Effector memory CD4-positive, alpha-beta T cell (primary cell): Measurements from ENCODE around the gene FXYD6.

Source experiments
- DNase-seq, 3 donors: peaks; one replicate each; pipeline ENCODE4 v3.0.0-alpha.2; 2020
- H3K27ac ChIP-seq: 2 replicates; pipeline ENCODE4 v1.7.0; 2013; ENCODE audit warnings: mild to moderate bottlenecking, low read length, moderate library complexity; ENCODE audit not compliant: insufficient read depth, poor library complexity, severe bottlenecking
- H3K27me3 ChIP-seq: replicated peaks from 2 replicates; pipeline ENCODE4 v1.7.0; 2013; ENCODE audit warnings: mild to moderate bottlenecking, low read length; ENCODE audit not compliant: insufficient read depth, control insufficient read depth, poor library complexity, severe bottlenecking
- H3K36me3 ChIP-seq: 2 replicates; pipeline ENCODE4 v1.7.0; 2013; ENCODE audit warnings: mild to moderate bottlenecking, low read length, moderate library complexity; ENCODE audit not compliant: control insufficient read depth, insufficient read depth
- H3K4me1 ChIP-seq: 2 replicates; pipeline ENCODE4 v1.7.0; 2013; ENCODE audit warnings: low read length, mild to moderate bottlenecking; ENCODE audit not compliant: control insufficient read depth, insufficient read depth, poor library complexity, severe bottlenecking
- H3K4me3 ChIP-seq: 2 replicates; pipeline ENCODE4 v1.7.0; 2013; ENCODE audit warnings: low read length, low read depth, mild to moderate bottlenecking; ENCODE audit not compliant: insufficient read depth, poor library complexity, severe bottlenecking
- H3K9me3 ChIP-seq: 2 replicates; pipeline ENCODE4 v1.7.0; 2013; ENCODE audit warnings: mild to moderate bottlenecking, low read length, moderate library complexity; ENCODE audit not compliant: control insufficient read depth

Gene FXYD6

DNA sequence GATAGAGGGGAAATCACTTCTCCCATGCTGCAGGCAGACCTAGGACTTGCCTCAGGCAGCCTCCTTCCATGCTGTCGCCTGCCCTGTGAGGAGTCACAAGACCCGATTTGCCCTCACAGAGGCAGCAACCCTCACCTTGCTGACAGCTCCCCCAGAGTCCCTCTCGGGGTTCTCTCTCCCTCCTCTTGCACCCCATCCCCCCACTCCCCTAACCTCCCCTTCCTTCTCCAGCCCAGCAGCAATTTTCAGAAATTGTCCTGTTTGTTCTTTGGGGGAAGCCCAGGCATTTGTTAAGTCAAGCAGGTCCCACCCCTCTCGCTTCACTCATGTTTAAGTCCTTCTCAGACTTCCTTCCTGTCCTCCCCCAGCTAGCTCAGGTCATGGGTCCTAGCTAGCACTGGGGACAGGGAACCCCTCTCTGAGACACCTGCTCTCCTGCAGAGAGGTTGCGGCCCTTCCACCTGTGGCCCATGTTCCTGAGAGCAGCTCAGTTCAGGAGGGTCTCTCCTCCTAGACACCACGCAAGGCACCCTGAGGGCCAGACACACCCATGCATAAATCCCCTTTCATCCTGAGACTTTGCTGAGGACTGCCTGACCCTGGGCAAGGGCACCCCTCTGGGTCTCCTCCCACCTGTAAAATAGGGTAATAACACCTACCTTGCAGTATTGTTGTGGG is 45.6 kb downstream of the FXYD6 start:
- no peak for DNase-seq
- H3K9me3 ChIP-seq = no peaks in the 10 kb centered on the region
- peaks cover 21% of the 10 kb centered on the region for H3K4me1 ChIP-seq

DNA sequence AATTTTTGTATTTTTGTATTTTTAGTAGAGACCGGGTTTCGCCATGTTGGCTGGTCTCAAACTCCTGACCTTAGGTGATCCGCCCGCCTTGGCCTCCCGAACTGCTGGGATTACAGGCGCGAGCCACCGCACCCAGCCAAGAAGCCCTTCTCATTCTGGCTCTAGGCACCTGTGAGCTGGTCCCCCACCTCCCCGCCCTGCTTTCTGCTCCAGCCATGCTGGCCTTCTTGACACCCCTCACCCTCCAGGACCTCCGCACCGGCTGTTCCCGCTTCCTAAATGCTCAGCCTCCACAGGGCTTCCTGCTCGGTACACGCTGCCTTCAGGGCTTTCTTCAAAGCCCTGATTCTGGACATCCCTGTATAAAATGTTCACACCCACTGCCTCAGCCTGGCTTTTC is 46.4 kb downstream of the FXYD6 start:
- H3K36me3 ChIP-seq = no peaks in the 10 kb centered on the region
- H3K4me3 ChIP-seq = no peak overlapping the region
- DNase-seq = no peak
- H3K4me1 ChIP-seq = peaks cover 21% of the 10 kb centered on the region
- no peaks in the 10 kb centered on the region for H3K27me3 ChIP-seq
- no peaks in the 10 kb centered on the region for H3K9me3 ChIP-seq
- no peak overlapping the region for H3K27ac ChIP-seq

More for the DNA sequence above, 45.6 kb downstream of the FXYD6 start:
- Histone ChIP-seq H3K36me3 (no peaks in the 10 kb centered on the region), H3K27me3 (no peaks in the 10 kb centered on the region), H3K4me3 (no peak overlapping the region), H3K27ac (no peak overlapping the region)

DNA sequence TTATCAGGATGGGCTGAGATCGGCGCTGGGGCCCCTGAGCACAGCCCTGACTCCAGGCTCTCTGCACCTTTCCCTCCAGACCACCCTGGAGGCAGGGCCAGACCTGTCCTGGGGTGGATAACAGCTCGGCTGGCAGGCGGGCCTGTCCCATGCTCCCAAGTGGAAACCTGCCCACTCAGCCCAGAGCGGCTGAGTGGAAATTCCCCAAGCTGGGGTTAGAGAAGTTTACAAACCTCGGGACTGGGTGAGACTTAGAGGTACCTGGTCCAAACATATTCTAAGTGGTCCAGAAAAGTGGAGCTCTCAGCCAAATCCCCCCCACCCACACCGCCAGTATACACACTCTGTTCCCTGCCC is 47.1 kb downstream of the FXYD6 start:
- no peaks in the 10 kb centered on the region for H3K9me3 ChIP-seq
- no peak overlapping the region for H3K4me3 ChIP-seq
- peaks cover 21% of the 10 kb centered on the region for H3K4me1 ChIP-seq
- DNase-seq = no peak
- H3K27ac ChIP-seq = no peak overlapping the region
- H3K36me3 ChIP-seq = no peaks in the 10 kb centered on the region
- H3K27me3 ChIP-seq = no peaks in the 10 kb centered on the region

DNA sequence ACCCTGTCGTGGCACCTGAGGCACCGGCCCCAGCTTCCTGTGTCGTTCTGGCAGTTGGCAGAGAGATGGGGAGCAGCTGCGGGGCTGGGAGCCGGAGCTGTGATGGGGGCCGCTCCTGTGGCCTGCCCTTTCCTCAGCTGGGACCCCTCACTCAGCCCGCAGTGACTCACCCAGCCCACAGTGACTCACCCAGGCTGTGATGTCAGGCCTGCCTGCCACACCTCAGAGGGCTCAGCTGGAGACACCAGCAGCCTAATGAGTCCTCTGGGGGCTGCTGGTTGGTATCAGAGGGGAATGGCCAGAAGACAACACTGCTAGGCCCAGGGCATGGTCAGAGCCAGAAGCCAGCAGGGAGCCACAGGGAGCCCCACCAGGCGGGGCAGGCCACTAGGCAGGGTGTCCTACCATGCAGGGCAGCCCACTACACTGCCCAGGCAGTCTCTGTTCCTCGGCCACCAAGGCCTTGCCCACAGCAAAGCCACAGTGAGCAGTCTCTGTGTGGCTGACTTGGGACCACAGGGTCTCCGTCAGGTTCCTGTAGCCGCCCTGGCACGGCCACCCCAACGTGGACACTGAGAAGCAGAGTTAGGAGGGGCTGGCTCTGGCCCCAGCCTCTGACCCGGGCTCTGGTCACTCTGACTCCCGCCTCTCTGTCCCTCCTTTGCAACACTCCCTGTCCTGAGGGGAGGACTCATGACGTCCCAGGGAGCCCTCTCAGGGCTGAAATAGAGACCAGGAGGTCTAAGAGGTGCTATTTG is 47.7 kb downstream of the FXYD6 start:
- Histone ChIP-seq H3K4me3 (no peak overlapping the region), H3K27me3 (no peaks in the 10 kb centered on the region), H3K27ac (peak overlapping the region; percentile 40), H3K9me3 (no peaks in the 10 kb centered on the region), H3K36me3 (no peaks in the 10 kb centered on the region), H3K4me1 (peaks cover 26% of the 10 kb centered on the region)
- peak; percentile 57 to 79 (median 76) for DNase-seq

DNA sequence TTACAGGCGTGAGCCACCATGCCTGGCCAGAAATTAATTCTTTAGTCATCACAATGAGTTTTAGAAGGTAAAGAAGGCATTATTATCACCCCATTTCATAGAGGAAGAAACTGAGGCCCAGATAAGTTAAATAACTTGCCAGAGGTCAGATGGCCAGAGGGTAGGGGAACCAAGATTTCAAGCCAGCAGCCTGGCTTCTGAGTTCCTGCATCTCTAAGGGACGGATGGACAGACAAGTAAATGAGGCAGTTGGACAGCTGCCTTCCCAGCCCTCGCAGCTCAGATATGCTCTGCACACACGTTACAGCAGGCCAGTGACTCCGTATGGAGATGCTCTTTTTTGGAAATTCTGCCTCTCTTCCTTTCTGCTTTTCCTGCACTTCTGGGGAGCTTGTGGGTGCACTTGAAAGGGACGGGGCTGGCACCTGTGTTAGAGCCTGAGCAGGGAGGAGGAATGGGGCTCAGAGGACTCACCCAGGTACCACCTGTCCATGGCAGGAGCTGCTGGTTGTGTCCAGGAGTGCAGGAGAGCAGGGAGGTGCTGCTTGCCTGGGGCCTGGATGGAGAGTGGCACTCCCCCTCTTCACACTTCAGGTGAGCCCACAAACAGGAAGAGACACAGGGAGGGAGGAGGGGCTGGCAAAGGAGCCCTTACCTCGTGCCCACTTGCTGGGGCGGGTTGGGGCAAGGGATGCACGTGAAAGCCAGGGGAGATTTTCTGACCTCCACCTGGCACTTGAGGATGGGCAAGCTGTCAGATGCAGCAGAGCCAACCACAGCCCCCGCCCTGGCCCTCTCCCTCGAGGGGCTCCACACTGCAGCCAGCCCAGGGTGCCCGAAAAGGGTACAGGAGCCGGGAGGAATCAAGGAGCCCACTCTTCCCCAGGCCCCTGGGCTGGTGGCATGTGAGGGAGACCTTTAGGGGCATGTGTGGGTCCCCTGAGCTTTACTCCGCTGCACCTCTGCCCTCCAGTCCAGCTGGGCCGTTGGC is 48.6 kb downstream of the FXYD6 start:
- peak overlapping the region; percentile 29 for H3K27ac ChIP-seq
- DNase-seq = peak in 2 of 3 donors; percentile 22 to 26

DNA sequence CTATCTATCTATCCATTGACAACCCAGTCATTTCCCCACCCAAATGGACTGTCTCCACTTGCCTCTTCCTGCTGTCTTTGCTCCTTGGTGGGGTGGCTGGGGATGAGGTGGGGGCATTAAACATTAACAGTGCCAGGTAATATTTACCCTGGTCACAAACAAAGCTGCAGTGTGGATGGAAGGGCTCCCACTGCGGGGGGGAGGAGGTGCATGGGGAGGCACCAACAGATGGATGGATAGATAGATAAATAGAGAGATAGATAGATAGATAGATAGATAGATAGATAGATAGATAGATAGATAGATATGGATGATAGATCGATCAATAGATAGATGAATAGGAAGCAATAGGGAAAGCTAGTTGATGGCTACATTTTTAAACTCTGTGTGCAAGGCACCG is 49.6 kb downstream of the FXYD6 start:
- DNase-seq = no peak
- Histone ChIP-seq H3K36me3 (no peaks in the 10 kb centered on the region), H3K27ac (no peak overlapping the region), H3K9me3 (no peaks in the 10 kb centered on the region), H3K27me3 (no peaks in the 10 kb centered on the region), H3K4me3 (no peak overlapping the region), H3K4me1 (peaks cover 43% of the 10 kb centered on the region)

More for the DNA sequence above, 48.6 kb downstream of the FXYD6 start:
- peaks cover 34% of the 10 kb centered on the region for H3K4me1 ChIP-seq
- H3K4me3 ChIP-seq = no peak overlapping the region
- H3K9me3 ChIP-seq = no peaks in the 10 kb centered on the region
- no peaks in the 10 kb centered on the region for H3K36me3 ChIP-seq
- H3K27me3 ChIP-seq = no peaks in the 10 kb centered on the region

DNA sequence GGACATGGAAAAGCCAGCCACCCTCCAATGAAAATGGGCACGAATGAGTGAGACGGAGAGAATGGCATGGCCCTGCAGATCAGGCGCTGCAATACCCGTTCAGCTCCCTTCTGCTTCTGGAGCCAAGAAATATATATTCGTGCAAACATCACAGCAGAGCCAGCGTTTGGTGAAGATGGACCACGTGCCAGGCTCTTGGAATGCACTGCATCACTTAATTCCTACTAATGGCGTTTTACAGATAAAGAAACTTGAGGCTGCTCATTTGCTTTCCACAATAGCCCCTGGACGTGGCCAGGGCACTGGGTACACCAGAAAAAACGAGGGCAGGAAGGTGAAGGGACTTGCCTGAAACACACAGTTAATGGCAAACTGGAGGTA is 50.3 kb downstream of the FXYD6 start:
- H3K9me3 ChIP-seq = no peaks in the 10 kb centered on the region
- no peak overlapping the region for H3K4me3 ChIP-seq
- no peaks in the 10 kb centered on the region for H3K27me3 ChIP-seq
- H3K4me1 ChIP-seq = peaks cover 43% of the 10 kb centered on the region
- H3K27ac ChIP-seq = no peak overlapping the region
- no peak for DNase-seq
- H3K36me3 ChIP-seq = no peaks in the 10 kb centered on the region

DNA sequence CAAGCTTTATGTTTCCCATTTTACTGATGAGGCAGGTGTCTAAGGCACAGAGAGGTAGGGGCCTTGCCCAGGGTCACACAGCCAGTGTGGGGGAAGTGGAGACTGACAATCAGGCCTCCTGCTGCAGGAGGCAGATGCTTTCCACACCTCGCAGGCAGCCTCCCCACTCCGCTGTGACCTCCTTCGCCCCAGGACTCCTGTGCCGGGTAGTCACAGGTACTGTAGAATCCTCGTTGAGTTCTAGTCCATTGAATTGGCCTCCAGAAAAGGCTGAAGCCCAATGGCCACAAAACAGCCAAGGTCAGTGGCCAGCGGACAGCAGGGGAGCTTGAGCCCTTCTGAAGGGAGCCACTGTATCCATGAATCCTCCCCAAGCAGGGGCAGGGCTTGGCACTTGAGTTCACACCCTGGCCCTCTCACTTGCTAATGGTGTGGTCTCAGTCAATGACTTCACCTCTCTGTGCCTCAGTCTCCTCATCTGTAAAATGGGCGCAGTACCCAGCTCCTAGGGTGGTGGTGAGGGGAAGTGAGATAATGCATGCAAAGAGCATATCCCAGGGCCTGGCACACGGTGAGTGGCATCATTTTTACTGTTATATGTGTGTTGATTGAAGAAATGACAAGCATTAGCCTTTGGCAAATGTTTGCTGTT is 50.8 kb downstream of the FXYD6 start:
- Histone ChIP-seq H3K36me3 (no peaks in the 10 kb centered on the region), H3K9me3 (no peaks in the 10 kb centered on the region), H3K4me1 (peaks cover 40% of the 10 kb centered on the region), H3K27ac (no peak overlapping the region), H3K27me3 (no peaks in the 10 kb centered on the region), H3K4me3 (no peak overlapping the region)
- DNase-seq = no peak

DNA sequence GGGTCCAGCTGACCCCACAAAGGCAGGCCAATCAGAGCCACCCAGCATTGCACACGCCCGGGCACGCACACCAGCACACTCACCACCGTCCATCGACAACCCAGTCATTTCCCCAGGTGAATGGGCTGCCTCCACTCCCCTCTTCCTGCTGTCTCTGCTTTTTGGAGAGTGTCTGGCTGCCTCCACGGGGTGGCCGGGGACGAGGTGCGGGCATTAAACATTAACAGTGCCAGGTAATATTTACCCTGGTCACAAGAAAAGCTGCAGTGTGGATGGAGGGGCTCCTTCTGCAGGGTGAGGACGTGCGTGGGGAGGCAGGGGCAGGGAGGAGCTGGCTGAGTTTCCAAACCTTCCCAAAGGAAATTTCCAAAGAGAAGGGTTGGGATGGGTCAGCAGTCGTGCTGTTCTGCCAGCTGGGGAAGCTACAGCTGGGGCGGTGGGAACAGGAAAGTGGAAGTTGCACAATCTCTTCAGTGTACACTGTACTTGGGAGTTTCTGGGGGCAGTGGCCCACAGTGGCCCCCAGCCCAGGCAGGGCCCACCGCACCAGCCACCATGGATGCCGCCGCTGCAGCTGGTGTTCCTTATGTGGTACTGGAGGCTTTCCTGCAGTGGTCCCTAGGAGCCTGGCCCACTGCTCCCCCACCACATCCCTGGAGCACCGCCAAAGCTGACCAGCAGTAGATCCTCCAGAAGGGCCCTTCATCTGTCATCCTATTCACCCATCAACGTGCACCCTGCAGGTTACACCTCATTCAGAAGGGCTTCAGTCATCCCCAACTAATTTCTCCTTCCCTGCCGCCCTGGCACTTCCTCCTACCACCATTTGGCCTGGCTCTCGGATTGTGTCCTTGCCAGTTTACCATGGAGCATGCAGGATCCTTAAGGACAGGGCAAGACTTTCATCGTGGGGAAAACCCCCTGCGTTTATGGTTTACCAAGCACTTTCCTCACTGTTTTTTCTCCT is 51.6 kb downstream of the FXYD6 start, which contains the start of gene FXYD2:
TSS of gene FXYD2 (minus strand) at position 174 of the 967 bp plus-strand sequence. CDS start at position 108, 66 bp downstream.
- no peak within 1 kb of the TSS for H3K4me3 ChIP-seq
- no peak for DNase-seq
- H3K27me3 ChIP-seq = no peaks in the 10 kb centered on the region
- peaks cover 40% of the 10 kb centered on the region for H3K4me1 ChIP-seq
- H3K9me3 ChIP-seq = no peaks in the 10 kb centered on the region
- H3K27ac ChIP-seq = peak within 1 kb of the TSS; percentile 4
- no peaks in the 10 kb centered on the region for H3K36me3 ChIP-seq
